Nasal cavity respiratory epithelium epithelial cell of viscerocranial mucosa (primary cell): ENCODE results near the gene SLC38A8. TPM values are rescaled to one million over a fixed set of nuclear protein-coding genes. Genes with fewer than 3 reads are reported as not detected.

Experiments used
- total RNA-seq: library from RNA; depleted of rRNA; stranded (reverse); fragments of >200 nt; gene quantifications from 2 replicates; pipeline ENCODE4 v1.2.3, GENCODE V29; 2014

The SLC38A8 gene
- 0.34 TPM in 1 of 2 replicates, not detected in the other for total RNA-seq

DNA sequence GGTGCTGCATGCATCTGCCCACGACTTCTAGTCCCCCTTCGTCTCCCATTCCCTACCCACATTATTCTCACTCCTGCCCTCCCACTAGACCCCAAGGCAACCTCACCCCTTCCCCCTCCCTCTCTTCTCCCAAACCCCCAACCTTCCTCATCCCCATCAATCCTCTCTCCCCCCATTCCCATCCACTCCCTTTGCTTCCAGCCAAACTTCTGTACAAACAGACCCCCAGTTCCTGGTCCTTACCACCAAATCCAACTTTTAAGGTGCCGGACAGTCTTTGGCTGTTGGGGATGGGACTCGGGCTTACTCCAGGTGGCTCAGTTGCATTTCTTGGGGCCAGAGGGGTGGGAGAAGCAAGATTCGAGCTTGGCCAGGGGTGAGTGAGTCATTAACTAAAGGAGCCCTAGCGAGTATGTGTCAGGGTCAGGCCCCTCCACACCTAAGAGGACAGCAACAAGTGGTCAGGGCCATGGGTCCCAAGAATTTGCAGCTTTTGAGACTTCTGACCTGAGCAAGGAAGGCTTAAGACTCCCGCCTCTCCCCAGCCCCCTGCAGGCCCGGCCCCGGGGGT, at the start of gene SLC38A8:
Gene SLC38A8 (minus strand): TSS at position 488 of the 571 bp plus-strand sequence. CDS start 638 bp downstream, outside the sequence.

DNA sequence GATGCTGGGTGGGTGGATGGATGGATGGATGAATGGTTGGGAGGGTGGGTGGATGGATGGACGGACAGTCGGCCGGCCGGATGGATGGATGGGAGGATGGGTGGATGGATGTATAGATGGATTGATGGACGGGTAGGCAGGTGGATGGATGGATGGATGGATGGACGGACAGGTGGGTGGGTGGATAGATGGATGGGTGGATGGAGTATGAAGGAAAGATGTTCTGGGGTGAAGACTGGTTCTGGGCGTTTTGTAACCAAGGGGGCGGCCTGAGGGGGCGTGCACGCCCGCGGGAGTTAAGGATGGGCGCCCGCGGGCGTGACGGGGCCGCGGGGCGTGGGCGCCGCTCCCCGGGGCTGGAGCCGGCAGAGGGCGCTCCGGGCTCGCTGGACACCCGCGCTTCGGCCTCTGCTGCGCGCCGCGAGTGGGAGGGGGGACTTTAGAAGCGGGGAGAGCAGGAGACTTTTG, 74.7 kb downstream of the SLC38A8 start, which contains the start of gene NECAB2:
Gene NECAB2 (plus strand): TSS at position 407 of the 468 bp plus-strand sequence. CDS start 405 bp downstream, outside the sequence.

Other genes starting within 250 kb of the SLC38A8 start
- 64.6 and 88.8 TPM in 2 replicates for gene HSBP1, start 234.8 kb downstream of the SLC38A8 start, total RNA-seq
- gene MLYCD, start 143.7 kb downstream of the SLC38A8 start, total RNA-seq: 1.7 and 3.5 TPM in 2 replicates
- gene OSGIN1, start 89.6 kb downstream of the SLC38A8 start, total RNA-seq: 3.1 and 5.1 TPM in 2 replicates
- gene NECAB2, start 74.6 kb downstream of the SLC38A8 start, total RNA-seq: not detected in 2 replicates
- gene MBTPS1, start 74.1 kb upstream of the SLC38A8 start, total RNA-seq: 78.3 and 102 TPM in 2 replicates
- gene HSDL1, start 102.4 kb upstream of the SLC38A8 start, total RNA-seq: 25.7 and 35.9 TPM in 2 replicates
- gene DNAAF1, start 102.5 kb upstream of the SLC38A8 start, total RNA-seq: 0.07 TPM in 1 of 2 replicates, not detected in the other
- gene TAF1C, start 144.3 kb upstream of the SLC38A8 start, total RNA-seq: 7.5 and 14.1 TPM in 2 replicates
- gene ADAD2, start 148.4 kb upstream of the SLC38A8 start, total RNA-seq: not detected in 2 replicates
- not detected in 2 replicates for gene KCNG4, start 197.2 kb upstream of the SLC38A8 start, total RNA-seq